ENCODE measurements around the gene SLC16A12.
"Not testable (repeated sequence)": the region's sequence is repeated elsewhere in the genome, so short reads cannot be mapped to it uniquely, and the experiment has no call there.

Gene SLC16A12

DNA sequence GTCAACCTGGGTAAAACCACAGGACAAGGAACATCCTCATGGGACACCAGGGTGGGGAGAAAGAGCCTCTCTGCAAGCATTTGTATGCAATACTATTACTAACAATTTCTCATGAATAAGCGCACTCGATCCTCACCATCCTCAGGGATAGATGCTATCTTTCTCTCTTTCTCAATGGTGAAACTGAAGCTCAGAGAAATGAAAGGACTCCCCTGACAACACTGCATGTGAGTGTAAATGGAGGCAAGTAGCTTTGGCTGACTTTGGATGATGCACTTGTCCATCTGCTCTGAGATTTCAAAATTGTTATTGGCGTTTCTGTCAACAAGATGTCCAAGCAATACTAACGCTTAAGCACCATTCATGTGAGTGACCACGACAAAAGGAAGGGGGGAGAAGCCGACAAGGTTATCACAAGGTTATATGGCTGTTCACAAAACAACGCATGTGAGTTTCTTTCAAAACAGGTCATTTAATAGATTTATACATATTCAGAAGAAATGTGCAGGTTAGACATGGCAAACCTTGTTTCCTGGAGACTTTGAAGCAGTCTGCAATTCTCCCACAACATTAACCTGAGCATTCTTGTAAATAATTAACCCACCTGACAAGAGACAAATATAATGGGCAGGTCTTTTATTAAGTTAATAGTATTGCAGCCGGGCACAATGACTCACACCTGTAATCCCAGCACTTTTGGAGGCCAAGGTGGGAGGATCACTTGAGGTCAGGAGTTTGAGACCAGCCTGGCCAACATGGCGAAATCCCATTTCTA is 67.0 kb downstream of the SLC16A12 start:
- no peak for DNase-seq (ENCODE audit: low spot score)

DNA sequence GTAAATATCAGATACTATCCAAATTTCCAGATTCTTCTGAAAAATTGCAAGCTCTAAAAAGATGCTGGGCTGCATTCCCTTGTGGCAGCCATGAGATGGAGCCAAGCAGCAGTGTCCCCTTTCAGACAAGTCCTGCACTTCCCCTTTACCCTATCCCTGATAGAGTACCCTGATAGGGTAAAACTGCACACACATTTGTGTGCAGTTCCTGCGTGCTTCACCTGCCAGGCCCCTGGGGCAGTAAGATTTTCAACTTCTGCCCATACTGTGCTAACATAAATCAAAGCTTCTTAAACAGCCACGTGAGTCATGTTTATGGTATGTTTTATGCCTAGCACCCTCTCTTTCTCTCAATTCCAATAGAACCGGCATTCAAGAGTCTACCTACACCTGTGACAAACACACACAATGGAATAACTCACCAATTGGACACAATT is 68.8 kb downstream of the SLC16A12 start:
- peak; percentile 14 for DNase-seq (ENCODE audit: low spot score)

DNA sequence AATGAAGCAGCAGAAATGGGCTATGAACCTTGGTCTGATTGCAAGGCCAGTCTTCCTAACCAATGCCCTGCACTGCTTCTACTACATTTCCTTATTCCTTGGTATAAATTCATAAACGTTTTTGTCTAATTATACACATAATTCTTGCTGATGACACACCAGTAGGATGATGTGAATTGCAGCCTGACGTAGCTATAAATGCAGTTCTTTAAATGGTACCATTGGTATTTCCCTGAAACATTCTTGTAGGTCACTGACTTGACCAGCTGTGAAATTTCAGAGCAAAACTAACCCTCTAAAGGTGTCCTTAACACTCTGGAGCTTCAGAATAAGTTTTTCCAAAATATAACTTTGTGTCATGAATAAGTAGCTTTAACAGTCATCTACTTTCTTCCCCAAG is 70.2 kb downstream of the SLC16A12 start:
- no peak for DNase-seq (ENCODE audit: low spot score)

DNA sequence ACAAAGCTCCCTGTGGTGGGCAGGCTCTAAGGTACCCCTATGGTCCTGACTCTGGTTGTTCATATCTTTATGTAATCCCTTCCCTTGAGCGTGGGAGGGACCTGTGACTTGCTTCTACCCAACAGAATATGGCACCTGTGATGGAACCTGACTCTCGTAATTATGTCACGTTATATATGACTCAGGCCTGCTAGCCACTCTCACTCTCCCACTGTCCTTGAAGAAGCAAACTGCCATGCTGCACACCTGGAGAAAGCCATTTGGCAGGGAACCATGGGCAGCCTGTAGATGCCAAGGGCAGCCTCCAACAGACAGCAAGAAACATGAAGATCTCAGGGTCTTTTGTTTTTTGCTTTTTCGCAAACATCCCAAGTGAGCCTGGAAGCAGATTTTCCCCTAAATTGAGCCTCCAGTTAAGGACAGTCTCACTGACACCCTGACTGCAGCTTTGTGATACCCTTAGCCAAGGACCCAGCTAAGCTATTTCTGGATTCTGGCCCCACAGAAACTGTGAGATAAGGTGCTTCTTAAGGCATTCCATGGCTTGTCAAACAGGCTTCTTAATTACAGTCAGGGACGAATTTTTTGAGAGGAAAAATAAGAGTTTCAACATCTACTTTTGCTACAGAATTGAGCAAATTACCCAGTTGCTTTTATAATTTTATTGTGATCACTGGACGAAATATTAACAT is 71.4 kb downstream of the SLC16A12 start:
- no peak for DNase-seq (ENCODE audit: low spot score)

DNA sequence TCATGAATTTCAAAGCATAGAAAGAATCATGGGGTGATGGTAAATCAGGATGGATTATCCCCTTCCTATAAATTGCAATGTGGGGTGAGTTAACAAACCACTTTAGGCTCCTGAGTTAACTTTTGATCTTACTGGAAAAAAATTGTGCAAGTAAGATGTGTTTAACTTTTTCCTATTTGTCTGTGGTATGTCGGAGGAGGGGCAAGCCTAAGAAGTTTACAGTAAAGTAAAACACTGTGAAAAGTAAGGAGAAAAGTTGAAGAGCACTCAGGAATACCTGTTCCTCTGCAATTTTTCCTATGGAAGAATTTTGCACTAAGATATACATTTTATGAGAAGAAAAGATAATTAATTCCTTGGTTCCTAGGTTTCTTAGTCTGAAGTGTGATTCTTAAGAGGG is 76.6 kb downstream of the SLC16A12 start:
- DNase-seq (ENCODE audit: low spot score) = no peak

DNA sequence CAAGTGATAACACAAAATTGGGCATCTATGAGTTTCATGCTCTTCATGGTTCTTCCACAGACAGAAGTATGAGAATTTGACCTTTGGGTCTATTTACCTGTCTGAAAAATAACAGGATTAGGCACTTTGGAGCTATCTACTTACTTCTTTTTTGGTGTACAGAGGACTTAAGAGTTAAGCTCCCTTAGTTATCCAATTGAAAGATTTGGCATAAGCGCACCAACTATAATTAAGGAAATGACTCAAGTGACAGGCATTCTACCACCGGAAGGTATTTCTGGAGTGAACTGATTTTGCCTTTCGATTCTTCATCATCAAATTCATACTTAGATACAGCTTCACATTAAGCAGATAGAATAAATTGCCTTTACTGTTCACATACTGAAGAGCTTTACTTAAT is 77.1 kb downstream of the SLC16A12 start:
- DNase-seq (ENCODE audit: low spot score) = no peak

DNA sequence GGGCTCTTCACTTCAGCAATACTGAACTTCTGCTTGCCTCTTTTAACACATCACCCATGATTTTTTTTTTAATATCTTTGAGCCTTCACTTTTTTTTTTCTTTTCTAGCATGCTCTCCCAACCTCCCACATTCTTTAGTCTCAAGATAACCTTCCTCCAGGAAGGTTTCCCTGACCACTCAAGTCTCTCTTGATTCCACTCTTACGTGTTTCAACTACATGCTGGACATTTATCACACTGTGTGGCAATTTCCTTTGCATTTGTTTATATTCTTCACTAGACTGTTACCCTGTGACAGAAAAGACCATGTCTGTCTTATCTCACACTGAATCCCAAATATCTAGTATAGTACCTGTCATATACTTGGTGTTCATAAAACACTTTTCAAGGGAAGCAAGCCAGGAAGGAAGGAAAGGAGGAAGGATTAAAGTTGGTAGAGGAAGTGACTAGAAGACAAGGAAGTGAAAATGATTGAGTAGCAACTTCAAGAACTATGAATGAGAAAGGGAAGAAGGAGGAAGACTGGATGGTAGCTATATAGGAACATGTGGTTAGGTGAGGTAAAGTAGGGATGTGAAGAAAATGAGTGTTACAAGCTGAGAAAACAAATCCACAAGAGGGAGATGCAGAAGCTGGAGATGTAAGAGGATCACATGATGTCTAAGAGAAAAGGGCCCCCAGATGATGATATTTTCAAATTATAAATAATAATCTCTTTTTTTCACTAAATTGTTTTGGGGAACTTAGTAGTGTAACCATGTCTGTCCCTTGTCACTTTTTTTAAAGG is 80.6 kb downstream of the SLC16A12 start:
- no peak for DNase-seq (ENCODE audit: low spot score)

DNA sequence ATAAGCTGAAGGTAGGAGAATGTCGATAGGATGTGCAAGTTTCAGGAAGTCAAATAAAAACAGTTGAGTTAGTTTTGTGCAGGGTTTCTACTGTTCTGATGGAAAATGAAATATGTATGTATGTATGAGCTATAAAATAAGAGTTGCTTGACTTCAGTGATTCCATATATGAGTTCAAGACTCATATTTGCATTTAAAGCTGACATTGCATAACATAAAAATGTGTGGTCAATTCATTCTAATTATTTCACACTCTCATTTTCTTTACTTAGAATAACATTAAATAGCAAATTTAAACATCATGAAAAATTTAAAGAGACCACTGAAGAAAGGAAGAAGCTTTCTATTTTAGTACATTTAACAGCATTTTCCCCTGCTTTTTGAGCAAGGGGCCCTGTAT is 83.2 kb downstream of the SLC16A12 start:
- DNase-seq (ENCODE audit: low spot score) = no peak

DNA sequence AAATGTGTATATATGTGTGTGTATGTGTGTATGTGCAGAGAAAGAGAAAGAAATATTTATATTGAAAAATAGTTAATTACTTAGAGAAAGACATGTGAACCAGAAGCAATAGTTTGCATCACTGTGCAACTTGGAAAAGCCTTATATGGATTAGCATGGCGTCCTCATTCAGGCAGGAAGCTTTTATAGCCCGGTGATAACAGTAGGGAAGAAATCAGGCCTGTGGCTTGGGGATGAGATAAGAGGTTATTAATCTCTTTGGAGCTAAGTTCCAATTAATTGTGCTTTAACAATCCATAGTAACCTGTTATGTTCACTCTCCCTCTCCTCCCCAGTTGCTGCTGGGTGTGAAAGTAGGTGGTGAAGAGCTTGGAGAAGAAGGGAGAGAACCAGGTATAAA is 84.5 kb downstream of the SLC16A12 start:
- DNase-seq (ENCODE audit: low spot score) = no peak

DNA sequence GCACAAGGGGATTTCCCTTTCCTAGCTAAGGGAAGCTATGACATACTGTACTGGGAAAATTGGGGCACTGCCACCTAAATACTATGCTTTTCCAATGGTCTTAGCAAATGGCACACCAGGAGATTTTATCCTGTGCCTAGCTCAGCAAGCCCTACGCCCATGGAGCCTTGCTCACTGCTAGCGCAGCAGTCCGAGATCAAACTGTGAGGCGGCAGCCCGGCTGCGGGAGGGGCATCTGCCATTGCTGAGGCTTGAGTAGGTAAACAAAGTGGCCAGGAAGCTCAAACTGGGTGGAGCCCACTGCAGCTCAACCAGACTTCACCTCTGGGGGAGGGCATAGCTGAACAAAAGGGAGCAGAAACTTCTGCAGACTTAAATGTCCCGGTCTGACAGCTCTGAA is 90.6 kb downstream of the SLC16A12 start:
- not testable (repeated sequence) for DNase-seq (ENCODE audit: low spot score)

DNA sequence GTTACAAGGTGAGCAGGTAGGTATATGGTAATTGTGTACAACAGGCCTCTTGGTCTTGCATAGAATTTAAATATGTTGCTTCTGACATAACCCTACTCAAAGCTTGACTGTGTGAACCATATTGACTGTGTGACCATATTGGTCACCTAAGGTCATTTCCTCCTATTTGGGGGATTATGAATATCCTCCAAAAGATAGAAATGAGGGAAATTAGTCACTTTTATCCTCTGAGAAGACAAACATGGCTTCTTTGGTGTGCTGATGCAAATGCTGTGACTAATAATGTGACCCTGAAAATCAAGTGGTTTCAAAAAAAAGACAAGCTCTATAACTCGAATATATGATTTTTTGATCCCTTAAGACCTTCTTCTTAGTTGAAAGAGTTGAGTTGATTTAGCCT is 93.1 kb downstream of the SLC16A12 start:
- no peak for DNase-seq (ENCODE audit: low spot score)

DNA sequence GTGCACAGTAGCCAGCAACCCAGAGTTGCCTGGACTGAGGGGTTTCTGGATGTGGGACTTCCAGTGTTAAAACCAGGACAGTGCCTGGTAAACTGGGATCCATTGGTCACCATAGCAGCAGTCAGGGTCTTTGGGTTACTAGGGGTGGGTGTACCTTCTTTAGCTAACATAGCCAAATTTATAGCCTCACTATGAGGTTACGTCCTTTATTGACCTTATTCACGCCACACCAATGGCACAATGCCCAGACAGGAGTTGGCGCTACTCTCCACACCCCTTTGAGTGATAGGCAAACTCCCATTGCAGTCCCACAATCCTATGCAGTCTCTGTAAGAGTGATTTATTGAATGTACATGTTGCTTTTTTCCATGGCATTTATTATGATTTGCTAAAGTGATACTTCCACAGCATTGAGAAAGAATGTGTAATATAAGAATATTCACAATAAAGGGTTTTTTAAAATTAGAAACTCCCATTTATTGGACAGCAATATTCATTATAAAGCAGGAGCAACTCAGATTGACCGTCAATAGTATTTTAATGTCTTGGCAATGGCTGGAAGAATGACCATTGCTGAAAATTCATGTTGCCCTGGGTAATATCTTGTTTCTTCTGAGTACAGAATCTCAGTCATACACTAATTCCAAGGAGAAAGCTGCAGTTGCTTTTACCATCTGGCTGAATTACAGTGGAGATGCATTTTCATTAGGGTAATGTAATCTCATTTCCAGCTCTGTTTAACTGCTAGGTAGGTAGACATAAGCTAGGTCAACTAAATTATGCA is 95.0 kb downstream of the SLC16A12 start:
- no peak for DNase-seq (ENCODE audit: low spot score)

DNA sequence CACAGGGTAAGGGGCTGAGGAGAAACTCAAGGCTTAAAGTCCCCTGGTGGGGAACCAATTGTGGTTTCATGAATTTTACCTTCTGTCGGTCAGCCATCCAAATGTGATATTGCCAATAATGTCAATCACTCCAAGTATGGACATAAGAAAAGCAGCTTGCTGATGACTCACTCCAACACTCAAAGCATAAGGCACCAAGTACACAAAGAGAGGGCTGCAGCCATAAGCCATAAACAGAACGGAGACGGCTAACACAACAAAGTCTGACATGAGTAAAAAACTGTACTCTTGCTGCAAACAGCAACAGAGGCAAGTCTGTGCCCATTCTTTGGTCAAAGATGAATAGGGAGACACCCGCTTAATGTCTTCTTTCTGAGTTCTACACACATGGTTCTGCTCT is 96.9 kb downstream of the SLC16A12 start:
- DNase-seq (ENCODE audit: low spot score) = no peak

DNA sequence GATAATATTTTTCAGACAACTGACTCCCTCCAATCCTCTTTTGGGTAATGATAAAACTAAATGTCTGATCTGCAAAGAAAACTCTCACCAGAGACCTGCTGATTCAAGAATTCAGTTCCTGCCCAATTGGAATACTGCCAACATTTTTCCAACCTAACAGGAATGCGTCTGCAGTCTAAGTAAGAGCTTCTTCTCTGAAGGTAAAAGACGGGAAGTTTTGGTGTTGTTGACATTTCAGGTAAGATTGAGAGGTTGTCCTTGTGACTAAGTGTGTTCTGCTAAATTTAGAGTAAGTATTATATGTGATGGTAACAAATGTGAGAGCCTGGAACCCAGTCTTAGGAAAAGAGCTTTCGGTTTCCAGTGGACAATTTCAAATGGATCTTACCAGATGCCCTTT is 103.4 kb downstream of the SLC16A12 start:
- no peak for DNase-seq (ENCODE audit: low spot score)

DNA sequence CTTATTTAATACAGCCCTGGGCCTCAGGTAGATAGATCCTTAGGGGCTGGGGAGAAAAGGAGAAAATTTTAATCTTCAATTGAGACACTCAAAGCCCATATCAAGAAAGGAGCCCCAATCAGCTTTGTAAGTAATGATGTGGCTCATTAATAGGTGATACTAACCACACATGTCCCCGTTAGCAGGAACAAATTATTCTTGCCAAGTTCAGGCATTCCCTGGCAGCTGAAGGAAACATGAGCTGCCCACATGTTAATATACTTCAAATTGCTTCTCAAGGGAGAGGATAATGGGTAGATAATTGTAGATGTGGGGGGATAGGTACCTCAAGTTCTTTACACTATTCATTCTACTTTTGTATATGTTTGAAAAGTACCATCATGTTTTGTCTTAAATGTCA is 106.5 kb downstream of the SLC16A12 start:
- no peak for DNase-seq (ENCODE audit: low spot score)

DNA sequence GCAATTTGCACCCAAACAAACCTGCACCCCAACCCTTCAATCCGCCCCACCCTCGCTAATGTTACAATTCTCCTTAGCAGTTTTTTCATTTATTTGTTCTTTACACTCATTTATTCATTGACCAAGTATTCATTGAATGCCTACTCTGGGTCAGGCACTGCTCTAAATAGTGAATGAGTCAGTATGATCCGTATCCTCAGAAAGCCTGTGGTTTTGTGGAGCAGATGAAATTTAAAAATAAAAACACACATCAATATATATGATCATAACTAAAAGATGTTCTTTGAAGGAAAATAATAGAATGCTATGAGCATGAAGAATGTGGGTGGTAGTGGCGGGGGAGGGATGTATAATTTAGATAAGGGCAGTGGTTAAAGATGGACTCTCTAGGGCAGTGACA is 107.8 kb downstream of the SLC16A12 start:
- DNase-seq (ENCODE audit: low spot score) = no peak

DNA sequence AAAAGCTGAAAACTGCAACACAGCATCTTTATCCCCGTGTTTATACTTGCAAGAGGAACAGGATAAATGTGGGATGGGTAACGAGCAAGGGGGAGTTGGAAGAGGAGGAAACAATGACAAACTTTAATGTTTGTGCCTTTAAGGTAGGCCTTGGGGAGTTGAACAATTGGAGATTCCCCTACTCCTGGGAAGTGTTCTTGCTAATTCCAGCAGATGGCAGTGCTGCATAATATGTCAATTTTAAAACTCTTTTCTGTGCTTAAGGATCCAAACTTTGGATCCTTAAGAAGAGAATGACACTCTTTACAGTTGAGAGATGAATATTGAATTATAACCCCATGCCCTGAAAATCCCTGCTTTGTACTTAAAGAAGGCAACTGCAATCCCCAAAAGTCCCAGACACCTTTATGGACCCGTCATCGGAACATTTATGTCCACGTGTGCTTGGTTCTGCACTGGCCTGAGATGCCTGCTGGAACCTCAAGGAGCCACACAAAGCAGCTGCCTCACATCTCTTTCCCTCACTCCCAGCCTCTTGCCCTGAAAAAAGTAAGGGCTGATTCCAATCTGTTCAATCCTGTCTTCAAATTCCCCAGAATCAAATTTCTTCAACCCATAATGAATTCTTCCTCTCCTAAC is 109.0 kb downstream of the SLC16A12 start:
- peak; percentile 21 for DNase-seq (ENCODE audit: low spot score)

DNA sequence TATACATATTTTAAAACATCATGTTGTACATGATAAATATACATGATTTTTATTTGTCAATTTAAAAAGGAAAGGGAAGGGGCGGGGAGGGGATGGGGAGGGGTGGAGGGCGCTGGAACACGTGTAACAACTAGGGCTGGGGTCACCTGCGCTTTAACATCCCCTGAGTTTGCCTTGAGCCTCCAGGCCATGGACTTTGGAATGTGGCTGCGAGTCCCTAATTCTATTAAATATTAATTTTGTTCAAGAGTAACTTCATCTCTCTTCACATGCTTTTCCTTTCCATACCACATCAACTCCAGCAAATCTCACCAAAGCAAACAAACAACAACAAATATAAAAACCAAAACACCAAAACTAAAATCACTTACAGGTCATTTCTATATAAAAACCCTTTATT is 110.4 kb downstream of the SLC16A12 start:
- DNase-seq (ENCODE audit: low spot score) = no peak

DNA sequence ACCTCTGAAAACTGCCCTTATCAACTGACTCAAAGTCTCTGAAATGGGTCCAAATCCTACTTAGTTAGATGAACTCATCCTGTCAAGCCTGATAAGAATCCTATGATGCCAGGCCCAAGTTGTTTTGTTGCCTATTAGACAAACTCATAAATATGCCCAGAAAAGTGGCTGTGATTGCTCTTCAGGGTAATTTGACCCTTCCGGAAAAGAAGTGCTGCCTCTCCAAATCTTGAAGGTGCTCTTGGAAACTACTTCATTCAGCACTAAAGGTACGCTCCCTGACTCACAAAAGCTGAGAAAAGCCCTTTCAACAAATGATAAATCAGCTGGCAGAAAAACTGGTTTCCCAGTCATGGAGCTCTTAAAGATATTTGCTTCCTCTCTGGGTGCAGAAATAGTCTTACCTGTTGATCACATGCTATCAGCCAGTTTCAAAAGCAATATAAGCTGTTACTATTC is 114.3 kb downstream of the SLC16A12 start:
- DNase-seq (ENCODE audit: low spot score) = no peak

DNA sequence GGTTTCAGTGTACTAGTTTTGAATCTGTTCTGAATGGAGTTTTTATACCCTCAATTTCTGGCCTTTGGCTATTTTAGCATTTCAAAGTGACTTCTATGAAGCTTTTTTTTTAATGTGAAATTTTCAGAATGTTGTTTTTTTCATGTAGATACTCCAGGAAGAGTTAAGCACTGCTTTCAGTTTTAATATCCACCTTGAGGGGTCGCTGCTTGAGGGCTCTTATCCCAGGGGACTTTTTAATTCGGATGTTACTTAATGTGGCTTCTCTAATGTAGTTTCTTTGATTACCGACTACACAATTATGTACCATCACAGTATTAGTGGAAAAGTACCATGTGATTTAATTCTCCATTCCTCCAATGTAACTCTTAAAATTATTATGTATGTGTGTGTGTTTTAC is 115.8 kb downstream of the SLC16A12 start:
- DNase-seq (ENCODE audit: low spot score) = peak; percentile 23

DNA sequence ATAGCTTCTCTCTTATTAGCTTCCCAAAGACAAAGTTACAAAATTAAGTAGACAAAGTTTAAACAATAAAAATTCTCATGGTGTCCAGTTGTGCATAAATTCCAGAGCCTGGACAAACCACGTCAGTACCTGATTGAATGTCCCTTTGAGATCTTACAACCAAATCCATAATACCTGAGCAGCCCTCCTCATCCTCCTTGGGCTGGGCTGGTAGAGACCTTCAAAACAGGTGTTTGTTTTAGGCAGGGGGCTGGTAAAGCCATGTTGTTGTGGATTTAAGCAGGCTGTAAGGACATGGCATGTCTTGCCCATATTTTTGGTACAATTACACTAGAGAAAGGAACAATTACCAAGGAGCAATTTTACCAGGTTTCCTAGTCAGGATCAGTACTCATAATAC is 118.9 kb downstream of the SLC16A12 start:
- DNase-seq (ENCODE audit: low spot score) = no peak
